Colon (tissue), 2 donors: ENCODE measurements around the gene SEC11C.
"Not testable (repeated sequence)": the region's sequence is repeated elsewhere in the genome, so short reads cannot be mapped to it uniquely, and the experiment has no call there.

Experiments used
- FAIRE-seq: peaks from 2 replicates; lab custom pipeline; 2012; peaks lifted over from hg19 to GRCh38; lab: Jason Lieb, UNC
- donor health status: control.
- donor health status: control.

SEC11C gene

DNA sequence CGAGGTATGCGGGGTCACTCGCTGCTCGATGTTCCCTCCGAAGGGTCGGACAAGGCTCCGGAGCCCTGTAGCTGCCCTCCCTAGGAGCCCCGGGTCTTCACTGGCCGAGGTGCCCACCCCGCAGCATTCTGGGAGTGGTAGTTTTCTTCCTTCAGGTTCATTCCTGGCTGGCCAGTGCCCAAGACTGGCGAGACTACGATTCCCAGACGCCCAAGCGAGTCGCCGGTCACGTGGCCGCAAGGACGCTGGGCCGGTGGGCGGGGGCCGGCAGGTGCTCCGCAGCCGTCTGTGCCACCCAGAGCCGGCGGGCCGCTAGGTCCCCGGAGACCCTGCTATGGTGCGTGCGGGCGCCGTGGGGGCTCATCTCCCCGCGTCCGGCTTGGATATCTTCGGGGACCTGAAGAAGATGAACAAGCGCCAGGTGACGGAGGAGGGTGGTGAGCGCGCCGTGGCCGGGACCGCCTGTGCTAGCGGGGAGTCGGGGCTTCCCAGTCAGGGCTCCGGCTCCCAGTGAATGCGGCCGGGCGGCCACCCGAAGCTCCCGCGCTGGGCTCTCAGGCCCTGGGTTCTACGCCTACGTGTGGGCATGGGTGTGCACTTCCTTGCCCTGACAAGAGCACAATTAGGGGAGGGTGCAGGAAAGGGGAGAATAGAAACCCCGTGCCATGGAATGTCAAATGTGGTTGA lies at the start of gene SEC11C:
Gene SEC11C (plus strand): TSS at position 270 of the 687 bp plus-strand sequence. CDS start 65 bp downstream, at position 335.
- FAIRE-seq = no peak

DNA sequence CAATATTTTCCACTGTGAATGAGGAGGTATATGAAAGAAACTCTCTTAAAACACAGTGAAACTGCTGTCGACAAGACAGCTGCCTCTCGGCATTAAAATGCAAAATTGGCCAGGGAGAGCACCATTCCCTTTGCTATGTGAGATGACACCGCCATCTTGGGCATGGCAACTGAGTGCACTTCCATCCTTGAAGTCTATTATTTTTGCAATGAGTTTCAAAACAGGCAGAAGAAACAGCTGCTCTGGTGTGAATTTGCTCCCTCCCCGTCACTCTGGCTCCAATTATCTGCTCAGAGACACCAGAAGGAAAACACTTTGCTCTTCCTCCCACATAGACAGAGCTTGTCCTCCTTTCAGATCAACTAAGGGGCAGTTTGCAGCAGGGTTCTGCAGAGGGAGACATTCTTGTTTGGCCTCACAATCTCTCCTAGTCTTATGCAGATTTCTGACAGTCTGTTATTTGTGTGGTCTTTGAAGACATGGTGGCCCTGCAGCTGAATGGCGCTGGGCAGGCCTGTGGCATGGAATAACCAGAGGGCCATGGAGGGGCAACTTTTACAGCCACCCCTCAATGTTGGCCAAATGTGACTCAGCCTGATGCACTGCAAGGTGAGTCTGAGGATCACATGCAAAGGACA lies 48.6 kb upstream of the SEC11C start:
- no peak for FAIRE-seq

DNA sequence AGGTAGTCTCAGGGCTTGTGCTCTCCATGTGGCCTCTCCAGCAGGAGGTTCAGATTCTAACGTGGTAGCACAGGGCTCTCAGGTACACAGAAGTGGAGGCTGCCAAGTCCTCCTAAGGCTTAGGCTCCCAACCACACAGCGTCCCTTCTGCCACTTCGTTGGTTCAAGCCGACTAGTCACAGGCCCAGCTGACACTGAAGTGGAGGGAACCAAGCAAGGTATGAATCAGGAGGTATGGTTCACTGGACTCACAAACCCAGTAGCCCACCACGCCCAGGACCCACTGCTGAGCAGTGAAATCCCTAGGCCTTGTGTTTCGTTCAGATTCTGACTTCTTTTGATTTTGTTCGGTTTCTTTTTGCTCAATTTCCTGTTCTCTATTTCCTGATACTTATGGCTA lies 46.0 kb upstream of the SEC11C start:
- FAIRE-seq = no peak

DNA sequence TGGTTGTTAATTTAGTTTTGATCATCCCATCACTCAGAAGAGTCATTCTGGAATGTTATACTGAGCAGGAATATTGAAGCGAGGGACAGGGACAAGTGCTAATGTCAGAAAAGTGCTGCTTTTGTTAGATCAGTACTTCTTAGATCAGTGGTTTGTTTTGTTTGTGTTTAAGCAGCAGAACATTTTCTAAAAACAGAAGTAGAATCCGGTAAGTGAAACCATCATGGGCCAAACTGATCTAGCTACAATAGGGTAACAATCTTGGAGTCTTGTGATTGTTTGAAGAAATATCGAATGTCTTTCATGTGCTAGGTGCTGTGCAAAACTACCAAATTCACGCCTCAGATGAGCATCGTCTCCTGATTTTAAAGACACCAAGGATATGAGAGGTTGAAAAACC lies 45.1 kb upstream of the SEC11C start:
- no peak for FAIRE-seq

DNA sequence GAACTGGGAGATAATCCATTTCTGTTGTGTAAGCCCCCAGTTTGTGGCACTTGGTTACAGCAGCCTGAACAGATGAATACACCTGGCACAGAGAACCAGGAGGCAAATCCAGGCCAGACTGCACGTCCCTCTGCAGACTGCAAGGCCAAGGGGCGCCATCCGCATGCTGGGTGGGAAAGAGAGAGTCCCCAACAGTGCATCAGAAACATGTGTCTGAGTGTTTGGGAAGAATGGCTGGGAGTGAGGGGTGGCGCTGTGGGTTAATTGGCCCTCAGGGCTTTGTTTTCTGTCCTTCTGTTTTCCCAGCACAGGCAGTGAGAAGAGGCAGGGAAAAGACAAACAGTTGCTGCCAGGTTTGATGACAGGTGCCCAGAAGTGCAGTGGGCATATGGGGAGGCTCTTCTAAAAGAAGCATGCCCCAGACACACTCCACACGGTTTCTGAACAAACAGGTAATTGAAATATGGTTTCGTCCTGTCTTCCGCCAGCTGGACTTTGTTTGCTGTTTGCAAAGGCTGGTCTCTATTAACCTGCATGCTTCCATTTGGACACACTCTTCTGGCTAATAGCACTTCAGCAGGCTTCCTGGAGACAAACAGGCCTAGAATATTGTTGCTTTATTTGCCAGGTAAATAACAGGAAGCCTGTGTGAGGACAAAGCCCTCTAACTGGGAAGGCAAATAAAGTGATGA lies 43.4 kb upstream of the SEC11C start:
- no peak for FAIRE-seq

DNA sequence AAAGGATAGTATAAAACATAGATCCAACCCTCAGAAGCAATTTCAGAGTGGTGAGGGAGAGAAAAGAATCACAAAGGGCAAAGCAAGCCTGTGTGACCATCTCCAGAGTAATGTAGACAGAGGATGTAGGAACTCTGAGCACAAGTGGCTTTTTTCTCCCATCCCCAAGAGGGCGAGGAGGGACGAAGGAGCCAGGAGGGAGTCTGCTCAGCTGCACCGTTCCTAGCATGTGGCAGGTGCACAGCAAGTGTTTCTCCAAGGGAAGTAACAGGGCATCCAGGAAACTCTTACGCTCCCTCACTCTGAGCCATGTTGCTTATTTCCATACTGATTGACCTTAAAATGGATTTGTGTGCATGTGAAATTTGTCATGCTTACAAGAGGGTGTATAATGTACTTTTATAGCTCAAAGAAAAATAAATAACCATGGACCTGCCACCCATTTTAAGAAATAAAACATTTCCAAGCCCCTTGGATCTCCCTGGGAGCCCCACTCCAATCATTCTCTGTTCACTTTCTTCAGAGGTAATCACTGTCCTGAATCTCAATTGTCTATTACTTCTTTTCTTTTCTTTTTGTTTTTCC lies 37.8 kb upstream of the SEC11C start:
- FAIRE-seq = no peak

DNA sequence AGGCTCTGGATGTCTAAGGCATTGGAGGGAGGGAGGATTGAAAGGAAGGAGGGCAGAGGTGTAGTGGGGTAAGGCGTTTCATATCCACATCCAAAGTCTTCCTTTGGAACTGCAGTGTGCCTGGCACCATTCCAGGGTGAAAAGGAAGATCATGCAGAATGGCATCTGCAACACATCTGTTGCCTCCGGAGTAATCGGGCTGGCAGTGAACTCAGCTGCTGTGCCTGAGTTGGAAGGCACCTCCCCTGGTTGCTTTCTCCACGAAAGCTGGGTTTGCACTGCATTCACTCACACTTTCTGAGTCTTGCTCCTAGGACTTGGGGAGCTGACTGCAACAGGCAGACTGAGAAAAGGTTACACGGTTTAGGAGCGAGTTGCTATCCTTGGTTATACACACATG lies 30.3 kb upstream of the SEC11C start:
- no peak for FAIRE-seq

DNA sequence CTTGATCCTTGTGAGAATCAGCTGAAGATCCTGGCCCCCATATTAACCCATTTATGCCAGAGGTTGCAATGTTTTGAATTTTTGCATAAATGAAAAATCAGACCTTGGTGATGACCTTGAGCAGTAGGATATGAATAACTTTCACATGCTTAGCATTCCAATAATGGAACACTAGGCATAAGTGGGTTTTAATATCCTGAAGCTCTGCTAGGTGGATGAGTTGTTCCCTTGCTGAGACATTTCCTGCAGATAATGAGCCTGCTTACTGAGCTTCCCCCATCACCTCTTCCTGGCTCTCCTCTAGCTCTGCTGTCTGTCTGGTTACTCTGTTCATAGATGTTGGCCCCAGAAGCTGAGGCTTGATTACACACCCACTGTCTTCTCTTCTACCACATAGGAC lies 25.5 kb upstream of the SEC11C start:
- no peak for FAIRE-seq

DNA sequence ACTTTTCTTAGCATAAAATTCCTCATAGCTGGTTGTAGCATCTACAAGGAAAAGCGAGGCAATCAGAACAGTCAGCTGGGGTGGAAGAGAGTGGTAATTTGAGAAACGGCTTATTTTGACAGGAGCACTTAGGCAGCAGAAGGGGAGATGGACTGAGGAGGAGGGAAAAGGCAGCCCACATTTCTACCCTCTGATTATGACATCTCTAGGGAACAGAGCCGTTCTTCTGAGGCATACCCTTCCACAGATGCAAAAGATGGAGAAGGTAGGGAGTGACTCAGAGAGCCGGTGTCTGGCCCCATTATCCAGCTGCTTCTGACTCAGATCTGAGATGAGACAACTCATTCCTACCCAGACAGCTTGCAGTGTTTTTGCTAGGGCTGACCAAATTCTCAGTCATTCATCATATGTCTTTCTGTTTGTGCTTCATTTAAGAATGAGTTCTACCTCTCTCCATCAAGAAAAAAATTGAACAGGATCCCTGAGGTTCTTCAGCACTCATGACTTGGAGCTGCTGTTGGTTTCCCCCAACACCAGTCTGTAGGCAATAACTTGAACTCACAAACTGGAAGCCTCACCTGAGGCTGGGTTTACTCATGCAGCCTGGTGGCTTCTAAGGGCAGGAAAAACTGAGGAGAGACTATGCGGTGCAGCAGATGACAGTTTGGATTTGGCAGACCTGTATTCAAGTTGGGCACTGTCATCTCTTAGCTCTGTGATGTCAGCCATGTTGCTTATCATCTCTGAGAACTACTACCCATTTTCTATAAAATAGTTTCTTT lies 15.9 kb upstream of the SEC11C start:
- no peak for FAIRE-seq

DNA sequence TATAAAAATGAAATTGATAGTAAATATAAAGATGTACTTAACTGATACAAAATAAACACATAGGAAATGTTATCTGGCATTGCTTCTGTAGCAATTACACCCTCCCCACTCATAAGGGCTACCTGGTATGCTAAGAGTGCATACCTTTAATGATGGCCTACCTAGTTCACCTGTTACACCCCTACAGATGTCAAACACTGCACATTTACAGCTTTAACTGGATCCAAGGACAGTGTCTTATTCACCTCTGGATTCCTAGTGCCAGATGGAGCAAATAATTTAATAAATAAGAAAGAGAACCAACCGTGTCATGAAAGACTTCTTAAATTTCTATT lies 15.3 kb upstream of the SEC11C start:
- no peak for FAIRE-seq

DNA sequence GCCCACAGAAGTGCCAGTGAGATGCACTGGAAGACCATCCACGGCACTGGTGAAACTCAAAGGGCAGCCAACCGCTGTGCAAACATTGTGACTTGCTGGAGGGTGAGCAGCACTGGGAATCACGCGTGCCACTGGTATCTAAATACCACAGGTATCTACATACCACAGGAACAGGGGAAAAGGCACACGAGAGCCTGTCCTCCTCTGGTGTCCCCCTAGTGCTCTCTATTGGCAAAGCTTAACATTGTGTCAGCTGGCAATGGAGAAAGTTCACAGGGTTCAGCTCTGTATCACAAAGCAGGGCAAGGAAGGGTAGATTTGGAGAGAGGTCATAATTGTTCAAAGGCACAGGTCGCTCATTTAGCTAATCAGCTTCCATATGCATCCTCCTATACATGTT lies 12.6 kb upstream of the SEC11C start:
- no peak for FAIRE-seq

DNA sequence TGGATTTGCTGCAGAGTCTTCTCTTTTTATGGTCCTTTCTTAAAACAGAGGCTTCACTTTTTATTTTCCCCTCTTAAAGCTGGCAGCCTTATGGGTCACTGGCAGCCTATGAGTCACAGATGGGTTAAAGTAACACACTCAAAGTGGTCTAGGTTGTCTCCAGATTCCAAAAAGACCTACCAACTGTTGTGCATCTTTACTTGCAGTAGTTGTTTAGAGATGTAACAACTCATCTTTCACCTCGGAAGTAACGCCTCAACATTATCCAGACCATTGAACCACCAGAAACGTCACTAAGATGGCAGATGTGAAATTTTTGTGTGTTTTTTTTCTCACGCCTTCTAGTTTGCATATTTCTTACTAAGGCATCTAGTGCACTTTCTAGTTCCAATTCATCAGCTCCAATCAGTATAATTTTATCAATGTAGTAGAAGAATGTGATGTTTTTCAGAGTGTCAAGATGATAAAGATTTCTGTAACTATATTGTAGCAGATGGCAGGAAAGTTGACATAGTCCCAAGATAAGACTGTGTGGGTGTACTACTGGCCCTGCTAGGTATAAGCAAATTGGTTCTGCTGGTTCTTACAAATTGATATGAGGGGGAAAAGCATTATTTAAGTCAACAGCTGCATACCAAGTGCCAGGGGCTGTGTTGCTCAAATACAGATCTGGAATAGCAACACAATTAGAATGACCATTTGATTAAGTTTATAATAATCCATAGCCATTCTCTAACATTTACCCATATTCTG lies 9.6 kb upstream of the SEC11C start:
- FAIRE-seq = no peak

DNA sequence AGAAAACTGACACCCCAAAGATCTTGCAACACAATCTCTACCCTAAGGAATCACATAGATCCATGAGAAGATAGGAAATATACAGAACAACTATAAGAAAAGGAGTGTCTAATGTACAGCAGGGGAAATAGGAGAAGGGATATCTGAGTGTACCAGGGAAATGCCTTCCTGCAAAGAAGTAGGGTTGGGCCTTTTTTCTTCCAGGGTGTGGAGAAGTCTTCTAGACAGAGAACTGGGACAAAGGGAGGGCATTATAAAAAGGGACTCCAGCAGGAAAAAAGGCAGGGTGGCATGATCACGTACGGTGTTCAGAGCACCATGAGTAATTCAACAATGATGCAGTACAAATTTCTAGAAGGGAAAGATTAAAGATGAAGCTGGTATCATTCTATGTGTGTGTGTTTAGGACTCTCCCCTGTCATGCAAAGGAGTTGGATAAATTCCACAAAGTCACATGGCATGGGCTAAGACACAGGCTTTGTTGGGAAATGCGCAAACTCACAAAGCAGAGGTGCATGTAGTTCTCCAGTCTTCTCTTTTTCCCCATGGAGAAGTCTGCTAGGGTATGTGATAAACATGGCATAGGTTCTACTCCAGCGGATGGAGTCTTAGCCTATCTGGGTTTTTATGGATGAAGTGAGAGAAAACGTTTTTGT lies 6.7 kb upstream of the SEC11C start:
- no peak for FAIRE-seq

DNA sequence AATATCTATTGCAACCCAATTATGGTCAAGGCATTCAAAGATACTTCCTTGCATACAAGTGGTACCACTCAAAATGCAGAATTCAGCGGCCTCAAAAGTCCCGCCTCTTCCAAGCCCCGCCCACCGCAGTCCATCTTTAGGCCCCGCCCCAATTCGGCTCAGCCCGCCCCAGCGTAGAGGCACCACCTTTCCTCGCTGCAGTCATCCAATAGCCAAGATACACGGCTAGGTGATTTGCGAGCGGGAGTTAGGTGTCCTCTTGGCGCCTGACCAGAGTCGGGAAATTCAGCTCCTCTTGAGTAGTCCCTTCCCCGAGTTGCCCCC lies 431 bp upstream of the SEC11C start:
- no peak for FAIRE-seq

DNA sequence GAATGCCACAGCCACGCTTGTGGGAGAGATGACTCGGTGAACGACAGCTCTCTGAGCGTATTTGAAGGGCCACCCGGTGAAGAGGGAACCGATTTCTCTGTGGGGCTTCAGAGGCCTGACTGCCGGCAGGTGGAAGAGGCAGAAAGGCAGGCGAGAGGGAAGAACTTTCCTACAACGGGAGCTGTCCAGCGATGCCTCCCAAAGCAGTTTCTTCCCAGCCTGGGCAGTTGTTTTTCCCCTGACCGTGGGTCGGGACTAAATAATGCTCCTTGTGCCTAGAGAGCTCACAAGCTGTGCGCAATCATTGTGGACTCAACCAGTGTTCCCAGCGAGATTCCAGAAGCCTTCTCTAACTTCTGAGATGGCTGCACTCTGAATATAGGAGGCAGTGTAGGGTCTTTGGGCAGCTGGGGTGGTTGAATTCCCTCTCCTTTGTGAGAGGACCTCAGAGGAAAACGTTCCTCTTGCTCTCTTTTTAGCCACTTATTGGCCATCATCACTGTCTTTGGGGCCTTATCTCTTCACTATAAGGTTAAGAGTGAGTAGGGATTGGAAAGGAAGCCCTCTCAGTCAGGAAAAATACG lies 710 bp downstream of the SEC11C start:
- no peak for FAIRE-seq

DNA sequence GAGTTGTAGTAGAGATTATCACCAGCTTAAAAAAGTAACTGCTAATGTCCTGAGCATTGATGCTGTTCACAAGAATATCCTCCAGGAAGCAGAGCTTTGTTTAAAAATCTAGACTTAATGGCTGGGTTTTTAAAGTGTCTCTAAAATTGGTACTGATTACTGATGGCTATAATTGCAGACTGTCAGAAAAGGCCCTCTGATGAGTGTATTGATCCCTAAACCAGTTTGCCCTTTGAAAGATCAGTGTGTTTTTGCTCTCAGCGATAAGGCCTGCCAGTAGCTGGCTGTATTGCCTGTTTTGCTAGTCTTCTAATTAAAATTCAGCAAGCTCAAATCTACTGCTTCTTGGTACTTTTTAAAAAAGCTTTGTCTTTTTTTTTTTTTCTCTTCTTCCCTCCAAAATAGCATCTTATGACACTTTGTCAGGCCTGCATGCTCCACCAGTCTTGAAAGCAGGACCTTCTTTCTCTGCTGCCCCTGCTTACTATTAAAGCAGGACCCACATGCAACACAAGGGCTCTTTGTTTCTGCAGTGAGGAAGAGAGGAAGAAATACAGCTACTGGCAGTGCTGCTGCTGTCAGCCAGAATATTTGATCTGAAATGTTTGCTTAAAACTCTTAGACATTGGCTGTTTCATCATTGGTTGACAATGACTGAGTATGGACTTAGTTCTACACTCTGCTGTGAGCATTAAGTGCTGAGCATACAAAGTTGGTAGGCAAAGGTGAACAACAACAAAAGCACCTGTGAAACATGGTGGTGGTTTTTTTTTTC lies 1.8 kb downstream of the SEC11C start:
- FAIRE-seq = no peak

DNA sequence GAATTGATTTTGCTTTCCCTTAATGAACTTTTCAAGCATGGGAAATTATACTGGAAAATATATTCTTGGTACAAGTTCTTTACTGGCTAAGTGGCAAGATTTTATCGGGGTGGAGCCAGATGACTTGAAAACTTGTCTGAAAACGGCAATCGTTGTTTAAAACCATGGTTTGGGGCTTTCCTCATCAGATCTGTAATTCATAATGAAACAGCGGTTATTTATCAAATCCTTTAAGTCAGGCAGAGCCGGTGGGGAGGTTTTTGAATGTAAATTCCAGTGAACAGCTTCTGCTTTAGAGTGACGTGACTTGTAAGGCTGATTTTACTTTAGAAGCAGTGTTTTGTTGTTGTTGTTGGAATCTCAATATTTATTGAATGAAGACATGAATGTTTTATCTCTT lies 2.6 kb downstream of the SEC11C start:
- no peak for FAIRE-seq

DNA sequence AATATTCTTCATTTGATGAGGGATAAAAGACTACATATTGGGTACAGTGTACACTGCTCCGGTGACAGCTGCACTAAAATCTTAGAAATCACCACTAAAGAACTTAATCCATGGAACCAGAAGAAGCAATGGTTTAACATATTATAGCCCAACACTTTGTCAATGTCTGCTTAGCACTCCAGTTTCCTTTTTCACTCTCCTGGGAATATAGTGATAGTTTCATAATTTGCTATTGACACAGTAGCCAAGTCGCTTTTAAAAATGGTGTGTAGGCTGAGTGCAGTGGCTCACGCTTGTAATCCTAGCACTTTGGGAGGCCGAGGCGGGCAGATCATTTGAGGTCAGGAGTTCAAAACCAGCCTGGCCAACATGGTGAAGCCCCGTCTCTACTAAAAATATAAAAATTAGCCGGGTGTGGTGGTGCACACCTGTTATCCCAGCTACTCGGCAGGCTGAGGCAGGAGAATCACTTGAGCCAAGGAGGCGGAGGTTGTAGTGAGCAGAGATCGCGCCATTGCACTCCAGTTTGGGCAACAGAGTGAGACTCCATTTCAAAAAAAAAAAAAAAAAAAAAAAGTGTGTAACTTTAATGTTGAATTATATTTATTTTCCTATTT lies 3.2 kb downstream of the SEC11C start:
- FAIRE-seq = not testable (repeated sequence)

DNA sequence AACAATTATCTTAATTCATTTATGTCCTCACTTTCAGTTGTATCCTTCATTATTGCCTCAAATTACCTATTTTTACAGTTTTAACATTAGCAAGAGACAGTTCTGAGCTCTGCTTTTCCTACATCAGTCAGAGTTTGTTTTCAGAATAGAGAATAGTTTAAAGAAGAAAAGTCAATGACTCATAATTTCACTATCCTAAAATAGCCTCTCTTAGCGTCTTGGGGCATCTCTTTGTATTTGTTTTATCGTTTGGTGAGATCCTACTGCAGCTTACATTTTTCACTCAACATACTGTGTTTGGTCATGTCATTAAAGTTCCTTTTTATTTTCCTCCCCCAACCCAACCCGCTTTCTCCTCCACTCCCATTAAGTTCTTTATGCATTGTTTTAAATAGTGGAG lies 3.8 kb downstream of the SEC11C start:
- no peak for FAIRE-seq

DNA sequence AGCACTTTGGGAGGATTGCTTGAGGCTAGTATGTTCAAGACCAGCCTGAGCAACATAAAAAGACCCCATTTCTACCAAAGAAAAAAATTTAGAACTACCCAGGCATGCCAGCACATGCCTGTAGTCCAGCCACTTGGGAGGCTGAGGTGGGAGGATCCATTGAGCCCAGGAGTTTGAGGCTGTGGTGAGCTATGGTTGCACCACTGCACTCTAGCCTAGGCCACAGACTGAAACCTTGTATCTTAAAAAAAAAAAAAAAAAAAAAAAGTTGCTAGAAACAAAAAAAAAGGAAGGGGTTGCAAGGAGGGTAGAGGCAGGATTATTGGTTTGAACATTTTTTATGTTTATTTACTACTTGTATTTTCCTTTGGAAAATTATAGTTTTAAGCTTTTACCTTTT lies 4.8 kb downstream of the SEC11C start:
- no peak for FAIRE-seq
